GM18907 (cell line): ENCODE results near the gene PRDX1.
A peak's percentile ranks its signal among the peaks of the same experiment; 100 is the strongest.
"Not testable (repeated sequence)": the region's sequence is repeated elsewhere in the genome, so short reads cannot be mapped to it uniquely, and the experiment has no call there.

Source experiments
- ATAC-seq: cut with Tn5 transposase; IDR thresholded peaks from one replicate; pipeline ENCODE4 v1.9.1; 2021; ENCODE audit warnings: mild to moderate bottlenecking, moderate library complexity; ENCODE audit not compliant: unreplicated experiment

Gene PRDX1

DNA sequence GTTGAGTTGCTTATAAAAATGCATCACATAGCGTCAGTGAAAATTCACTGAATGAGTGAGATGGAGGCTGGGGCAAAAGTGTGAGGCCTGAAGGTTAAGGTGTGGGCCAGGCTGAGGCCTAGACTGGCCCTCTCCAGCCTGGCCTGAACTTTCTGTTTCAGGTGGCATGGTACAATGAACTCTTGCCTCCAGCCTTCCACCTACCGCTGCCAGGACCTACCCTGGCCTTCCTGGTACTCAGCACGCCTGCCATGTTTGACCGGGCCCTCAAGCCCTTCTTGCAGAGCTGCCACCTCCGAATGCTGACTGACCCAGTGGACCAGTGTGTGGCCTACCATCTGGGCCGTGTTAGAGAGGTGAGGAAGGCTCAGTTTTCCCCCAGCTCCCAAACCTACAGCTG is 14.5 kb downstream of the PRDX1 start:
- ATAC-seq, result no peak

DNA sequence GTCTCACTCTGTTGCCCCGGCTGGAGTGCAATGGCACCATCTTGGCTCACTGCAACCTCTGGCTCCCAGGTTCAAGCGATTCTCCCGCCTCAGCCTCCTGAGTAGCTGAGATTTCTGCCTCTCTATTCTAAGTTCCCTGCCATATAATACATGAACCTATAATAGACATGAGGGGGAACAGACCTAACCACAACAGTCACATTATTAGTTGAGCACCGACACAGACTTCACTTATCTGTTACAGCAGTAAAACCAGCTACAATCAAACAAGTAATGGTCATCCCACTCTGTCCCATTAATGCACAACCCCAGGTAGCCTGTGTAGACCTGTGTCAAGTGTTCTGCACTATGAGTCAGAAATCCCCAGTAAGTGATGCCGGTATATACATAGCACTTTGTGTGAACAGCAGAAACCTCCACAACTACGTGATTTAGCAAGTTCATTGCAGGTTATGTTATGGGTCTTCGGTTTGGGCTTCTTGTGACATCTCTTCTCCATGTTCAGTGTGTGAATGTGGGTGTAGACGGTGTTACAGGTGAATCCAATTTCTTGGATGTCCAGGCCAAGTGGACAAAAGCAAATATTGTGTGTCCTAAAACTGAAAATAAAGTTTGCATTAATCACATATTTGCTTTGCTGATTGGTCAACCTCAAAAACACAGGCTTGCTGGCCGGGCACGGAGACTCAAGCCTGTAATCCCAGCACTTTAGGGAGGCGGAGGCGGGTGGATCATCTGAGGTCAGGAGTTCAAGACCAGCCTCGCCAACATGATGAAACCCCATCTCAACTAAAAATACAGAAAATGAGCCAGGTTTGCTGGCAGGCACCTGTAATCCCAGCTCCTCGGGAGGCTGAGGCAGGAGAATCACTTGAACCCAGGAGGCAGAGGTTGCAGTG is 18.0 kb downstream of the PRDX1 start:
- ATAC-seq, result no peak

DNA sequence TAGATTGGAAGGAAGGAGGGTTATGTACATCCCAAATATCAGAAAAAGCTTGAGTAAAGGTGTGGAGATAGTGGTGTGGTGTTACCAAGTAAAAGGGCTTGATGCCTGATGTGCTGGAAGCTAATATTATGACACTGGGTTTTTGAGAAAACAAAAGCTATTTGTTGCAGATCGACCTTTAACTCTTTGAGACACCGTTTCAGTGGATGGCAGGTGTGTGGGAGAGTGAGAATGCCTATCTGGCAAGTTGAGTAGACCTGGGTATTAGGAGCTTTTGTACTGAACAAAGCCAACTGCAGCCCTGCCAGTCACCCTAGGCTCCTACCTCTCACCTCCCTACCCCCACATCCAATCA is 20.2 kb downstream of the PRDX1 start:
- no peak for ATAC-seq

- ATAC-seq, result peak; percentile 9
Observed at GRCh38 chr1:45499415-45499769, 22.3 kb downstream of the PRDX1 start.

DNA sequence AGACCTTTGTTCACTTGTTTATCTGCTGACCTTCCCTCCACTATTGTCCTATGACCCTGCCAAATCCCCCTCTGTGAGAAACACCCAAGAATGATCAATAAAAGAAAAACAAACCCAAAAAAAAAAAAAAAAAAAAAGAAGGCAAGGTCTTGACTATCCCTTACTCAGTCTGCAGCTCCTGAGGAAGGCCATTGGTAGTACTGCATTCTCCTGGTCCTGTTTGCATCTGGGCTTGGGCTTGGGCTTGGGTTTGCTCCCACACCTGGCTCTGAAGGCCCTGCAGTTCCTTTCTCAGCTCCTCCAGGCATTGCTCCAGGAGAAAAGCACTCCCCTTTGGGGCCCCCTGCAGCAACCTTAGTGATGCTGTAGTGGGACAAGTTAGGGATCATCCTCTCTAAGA is 23.4 kb downstream of the PRDX1 start:
- no peak for ATAC-seq

DNA sequence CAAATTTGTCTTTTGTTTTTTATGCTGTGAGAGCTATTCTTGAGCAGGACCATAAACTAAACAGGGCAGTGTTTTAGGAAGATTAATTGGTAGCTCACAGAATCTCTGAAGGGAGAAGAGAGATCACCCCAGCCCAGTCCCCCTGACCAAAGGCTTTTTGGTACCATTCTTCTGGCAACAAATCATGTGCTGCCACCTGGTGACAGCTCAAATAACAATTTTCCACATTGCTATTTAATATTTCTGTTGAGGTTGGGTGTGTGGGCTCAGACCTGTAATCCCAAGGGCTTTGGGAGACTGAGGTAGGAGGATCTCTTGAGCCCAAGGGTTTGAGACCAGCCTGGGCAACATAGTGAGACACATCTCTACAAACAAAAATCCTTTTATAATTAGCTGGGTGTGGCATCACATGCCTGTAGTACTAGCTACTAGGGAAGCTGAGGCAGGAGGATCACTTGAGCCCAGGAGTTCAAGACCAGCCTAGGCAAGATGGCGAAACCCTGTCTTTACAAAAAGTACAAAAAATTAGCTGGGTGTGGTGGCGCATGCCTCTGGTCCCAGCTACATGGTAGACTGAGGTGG is 28.5 kb downstream of the PRDX1 start:
- ATAC-seq, result no peak

DNA sequence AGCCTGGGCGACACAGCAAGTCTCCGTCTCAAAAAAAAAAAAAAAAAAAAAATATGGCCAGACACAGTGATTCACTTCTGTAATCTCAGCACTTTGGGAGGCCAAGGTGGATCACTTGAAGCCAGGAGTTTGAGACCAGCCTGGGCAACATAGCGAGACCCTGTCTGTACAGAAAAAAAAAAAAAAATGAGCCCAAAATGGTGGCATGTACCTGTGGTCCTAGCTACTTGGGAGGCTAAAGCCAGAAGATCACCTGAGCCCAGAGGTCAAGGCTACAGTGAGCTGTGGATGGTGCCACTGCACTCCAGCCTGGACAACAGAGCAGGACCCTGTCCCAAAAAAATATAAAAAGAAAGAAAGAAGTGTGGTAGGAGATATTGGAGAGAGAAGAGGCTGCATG is 29.0 kb downstream of the PRDX1 start:
- no peak for ATAC-seq

DNA sequence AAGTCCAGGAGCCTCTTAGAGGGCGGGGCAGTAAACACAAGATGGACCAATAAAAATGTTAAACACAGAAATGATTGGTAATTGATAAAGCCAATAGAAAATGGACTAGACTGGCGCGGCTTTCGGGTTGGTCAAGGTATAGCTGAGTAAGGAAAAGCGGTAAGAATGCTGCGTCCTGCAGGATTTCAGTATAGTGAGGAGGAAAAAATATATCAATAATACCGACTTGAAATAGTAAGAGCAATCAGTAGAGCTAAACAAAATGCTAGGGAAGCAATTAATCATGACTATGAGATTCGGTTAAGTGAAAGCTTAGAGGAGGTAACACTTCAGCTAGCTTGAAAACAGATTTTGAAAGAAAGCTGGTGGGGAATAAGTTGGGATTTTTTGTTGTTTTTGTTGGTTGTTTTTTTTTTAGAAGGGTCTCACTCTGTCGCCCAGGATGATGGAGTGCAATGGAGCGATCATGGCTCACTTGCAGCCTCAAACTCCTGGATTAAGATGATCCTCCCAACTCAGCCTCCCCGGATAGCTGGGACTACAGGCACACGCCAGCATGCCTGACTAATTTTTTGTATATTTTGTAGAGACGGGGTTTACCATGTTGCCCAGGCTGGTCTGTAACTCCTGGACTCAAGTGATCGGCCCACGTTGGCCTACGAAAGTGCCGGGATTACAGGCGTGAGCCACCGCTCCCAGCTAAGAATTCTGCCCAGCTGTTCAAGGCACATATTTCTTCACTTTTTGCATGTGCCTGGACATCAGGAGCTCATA is 30.0 kb downstream of the PRDX1 start:
- ATAC-seq, result no peak

DNA sequence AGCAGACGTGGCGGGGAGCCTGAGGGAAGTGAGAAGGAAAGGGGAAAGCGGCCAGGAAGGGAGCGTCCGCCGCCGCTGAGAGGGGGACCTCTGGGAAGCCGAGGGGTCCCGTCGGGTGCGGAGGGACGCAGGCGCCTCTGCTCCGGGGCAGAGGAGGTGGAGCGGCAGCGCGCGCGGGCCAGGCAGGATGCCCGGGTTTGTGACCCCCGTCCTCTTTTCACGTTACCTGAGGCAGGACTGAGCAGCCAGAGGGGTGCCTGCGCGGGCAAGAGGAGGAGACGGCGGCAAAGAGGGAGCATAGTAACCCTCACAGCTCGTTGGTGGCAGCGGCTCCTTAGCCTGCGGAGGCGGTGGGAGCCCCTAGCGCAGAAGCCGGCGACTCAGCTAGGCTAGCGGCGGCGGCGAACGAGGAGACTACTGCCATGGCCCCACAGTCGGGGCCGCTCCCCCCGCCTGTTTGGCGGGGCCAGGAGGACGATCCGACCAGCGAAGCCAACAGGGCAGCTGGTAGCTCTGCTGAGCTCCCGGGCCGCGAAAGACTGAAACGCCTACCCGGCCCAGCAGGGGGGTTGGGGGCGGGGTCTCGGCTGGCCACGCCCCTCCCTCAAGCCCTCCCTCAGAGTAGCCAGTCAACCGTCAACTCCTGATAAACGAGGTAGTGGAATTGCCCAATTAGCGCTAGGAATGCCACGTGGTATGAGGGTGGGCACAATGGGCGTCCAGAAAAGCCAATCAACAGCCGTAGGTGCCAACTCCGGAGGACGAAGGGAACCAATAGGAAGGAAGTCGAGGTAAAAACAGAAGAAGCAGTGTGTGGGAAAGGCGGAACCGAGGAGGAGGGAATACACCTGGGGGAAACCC is 30.8 kb downstream of the PRDX1 start, which contains the start of gene TESK2:
Gene TESK2 (minus strand): TSS at position 538 of the 861 bp plus-strand sequence. CDS start 33,378 bp downstream, outside the sequence.
- peak; percentile 88 for ATAC-seq

- no peak for ATAC-seq
Observed at GRCh38 chr1:45490121-45490625, 31.5 kb downstream of the PRDX1 start.

DNA sequence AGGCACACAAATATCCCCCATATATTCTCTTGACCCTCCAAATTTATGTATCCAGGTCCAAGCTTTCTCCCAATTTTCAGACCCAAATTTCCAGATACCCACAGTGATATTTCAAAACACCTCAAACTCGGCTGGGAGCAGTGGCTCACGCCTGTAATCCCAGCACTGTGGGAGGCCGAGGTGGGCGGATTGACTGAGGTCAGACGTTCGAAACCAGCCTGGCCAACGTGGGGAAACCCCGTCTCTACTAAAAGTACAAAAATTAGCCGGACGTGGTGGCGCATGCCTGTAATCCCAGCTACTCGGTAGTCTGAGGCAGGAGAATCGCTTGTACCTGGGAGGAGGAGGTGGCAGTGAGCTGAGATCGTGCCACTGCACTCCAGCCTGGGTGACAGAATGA is 32.3 kb downstream of the PRDX1 start:
- ATAC-seq, result not testable (repeated sequence)

DNA sequence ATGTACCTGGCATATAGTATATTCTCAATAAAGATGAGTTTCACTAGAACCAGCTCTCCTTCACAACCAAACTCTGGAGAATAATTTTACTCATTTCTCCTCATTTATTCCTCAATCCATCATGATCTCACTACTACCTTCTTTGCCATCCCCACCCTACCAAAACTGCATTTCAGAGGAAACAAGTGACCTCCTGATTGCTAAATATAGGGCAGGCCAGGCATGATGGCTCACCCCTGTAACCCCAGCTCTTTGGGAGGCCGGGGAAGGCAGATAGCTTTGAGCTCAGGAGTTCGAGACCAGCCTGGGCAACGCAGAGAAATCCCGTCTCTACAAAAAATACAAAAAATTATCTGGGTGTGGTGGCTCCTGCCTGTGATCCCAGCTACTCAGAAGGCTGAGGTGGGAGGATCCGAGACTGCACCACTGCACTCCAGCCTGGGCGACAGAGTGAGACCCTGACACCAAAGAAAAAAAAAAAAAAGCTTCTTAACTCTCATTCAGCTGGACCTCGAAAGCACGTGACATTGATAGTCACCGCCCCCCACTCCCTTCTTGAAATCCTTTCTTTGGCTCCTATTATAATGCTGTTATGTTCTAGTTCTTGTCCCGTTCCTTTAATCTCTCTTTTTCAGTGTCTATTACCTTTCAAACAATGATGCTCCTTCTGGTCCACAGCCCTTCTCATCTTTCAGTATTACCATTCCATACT is 32.9 kb downstream of the PRDX1 start:
- no peak for ATAC-seq

GRCh38 chr1:45485949-45486348 is 35.7 kb downstream of the PRDX1 start:
- no peak for ATAC-seq

DNA sequence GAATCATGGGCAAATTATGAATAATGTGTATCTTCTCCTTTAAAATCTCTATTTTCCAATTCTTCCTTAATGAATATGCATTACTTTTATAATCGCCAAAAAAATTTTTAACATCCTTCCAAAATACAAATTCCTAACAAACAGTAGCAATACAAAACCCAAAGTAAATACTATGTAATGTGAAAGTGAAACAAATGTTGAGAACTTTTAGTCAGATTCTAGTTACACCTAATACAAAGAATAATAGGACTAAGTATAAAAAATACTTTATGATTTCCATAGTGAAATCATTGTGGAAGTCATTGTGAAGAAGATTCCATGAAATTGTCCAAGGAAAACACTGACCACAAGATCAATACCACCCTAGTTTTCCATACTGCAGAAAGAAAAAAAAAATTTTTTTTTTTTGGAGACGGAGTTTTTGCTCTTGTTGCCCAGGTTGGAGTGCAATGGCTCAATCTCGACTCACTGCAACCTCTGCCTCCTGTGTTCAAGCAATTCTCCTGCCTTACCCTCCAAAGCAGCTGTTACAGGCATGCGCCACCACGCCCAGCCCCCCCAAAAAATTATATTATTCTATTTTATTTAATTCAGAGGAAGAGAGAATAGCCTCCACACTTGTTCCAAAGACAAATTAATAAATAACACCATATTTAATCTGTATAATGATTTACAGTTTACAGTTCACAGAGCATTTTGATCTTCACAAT is 42.5 kb downstream of the PRDX1 start:
- ATAC-seq, result no peak

GRCh38 chr1:45478121-45478814 is 43.4 kb downstream of the PRDX1 start:
- ATAC-seq, result no peak

GRCh38 chr1:45477646-45478045 is 44.0 kb downstream of the PRDX1 start:
- ATAC-seq, result no peak

DNA sequence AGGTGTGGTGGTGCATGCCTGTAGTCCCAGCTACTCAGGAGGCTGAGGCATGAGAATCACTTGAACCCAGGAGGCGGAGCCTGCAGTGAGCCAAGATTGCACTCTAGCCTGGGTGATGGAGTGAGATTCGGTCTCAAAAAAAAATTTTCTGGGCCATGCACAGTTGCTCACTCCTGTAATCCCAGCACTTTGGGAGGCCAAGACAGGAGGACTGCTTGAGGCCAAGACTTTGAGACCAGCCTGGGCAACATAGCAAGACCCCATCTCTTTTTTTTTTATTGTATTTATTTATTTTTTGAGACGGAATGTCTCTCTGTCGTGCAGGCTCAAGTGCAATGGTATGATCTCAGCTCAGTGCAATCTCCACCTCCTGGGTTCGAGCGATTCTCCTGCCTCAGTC is 47.5 kb downstream of the PRDX1 start:
- ATAC-seq, result not testable (repeated sequence)

- ATAC-seq, result no peak
Observed at GRCh38 chr1:45473302-45473701, 48.4 kb downstream of the PRDX1 start.

DNA sequence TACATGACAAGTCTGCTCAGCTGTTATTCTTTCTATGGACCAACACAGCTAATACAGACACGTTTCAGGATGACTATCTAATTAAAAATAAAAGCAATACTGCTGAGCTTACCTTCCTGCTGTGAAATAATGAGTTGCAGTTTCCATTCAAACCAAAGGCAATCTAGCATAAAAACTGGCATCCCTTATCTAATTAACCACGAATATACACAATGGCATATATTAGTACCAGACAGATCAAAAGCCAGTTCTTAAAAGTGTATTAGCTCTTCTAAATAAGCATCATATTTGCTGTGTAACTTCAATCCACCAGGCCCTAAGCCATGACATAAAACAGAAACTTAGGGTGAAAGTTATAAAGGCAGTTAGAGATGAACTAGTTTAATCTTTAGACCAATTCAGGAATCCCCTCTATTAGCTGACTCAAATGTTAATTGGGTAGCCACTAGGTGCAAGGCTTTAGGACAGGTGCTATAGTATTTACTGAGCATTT is 51.3 kb downstream of the PRDX1 start:
- no peak for ATAC-seq
